Brain pericyte (primary cell): ENCODE results near the gene TPBGL.

Source experiments
- DNase-seq: peaks from one replicate; pipeline ENCODE4 v3.0.0-alpha.2; 2012; ENCODE audit warnings: low read depth, low spot score

The TPBGL gene

GRCh38 chr11:75240311-75241035 lies at the start of gene TPBGL:
Gene TPBGL, plus strand, starts transcription at chr11:75240774. Its CDS starts 276 bp downstream, at chr11:75241050.
- DNase-seq: no peak

GRCh38 chr11:75191330-75191717 lies 49.2 kb upstream of the TPBGL start:
- no peak for DNase-seq

DNA sequence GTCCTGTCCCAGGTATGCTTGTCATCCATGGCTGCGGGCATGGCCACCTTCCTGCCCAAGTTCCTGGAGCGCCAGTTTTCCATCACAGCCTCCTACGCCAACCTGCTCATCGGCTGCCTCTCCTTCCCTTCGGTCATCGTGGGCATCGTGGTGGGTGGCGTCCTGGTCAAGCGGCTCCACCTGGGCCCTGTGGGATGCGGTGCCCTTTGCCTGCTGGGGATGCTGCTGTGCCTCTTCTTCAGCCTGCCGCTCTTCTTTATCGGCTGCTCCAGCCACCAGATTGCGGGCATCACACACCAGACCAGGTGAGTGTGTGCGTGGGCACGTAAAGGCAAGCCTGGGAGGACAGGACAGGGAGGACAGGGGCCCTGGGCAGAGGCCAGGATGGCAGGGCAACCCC lies 47.3 kb upstream of the TPBGL start:
- no peak for DNase-seq

DNA sequence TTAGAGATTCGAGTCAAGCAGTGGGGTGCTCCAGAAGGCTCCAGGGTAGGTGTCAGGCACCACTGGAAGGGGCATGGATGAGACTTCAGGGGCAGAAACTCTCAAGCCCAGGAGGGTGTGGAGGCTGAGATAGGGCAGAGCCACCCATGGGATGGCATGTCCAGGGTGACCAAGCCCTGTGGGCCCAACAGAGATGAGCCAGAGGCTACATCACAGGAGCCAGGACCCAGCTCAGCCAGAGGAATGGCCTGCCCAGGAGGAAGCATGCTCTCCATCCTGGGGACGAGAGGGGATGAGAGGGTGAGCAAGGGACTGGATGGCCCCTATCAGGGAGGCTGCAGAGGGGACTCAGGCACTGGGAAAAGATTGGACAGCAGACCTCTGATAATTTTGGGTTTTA lies 46.9 kb upstream of the TPBGL start:
- no peak for DNase-seq

DNA sequence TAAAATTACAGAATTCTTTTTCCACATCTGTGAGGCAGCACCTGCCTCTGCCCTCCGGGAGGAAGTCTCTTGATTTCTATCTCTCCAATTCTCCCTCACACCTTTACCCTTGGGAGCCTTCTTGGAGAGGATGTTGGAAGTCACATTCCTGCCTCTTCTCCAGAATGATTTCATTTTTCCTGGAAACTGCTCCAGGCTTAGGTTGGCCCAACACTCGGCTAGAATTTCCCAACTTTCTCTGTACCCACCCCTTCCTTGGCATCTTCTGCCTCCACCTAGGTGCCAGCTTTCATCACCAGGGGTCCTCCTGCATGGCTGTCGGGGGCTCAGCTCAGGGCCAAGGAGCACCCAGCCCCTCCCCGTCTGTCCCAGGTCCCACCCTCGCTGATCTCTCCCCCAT lies 46.4 kb upstream of the TPBGL start:
- DNase-seq: no peak

GRCh38 chr11:75195167-75195962 lies 45.2 kb upstream of the TPBGL start:
- DNase-seq: no peak

DNA sequence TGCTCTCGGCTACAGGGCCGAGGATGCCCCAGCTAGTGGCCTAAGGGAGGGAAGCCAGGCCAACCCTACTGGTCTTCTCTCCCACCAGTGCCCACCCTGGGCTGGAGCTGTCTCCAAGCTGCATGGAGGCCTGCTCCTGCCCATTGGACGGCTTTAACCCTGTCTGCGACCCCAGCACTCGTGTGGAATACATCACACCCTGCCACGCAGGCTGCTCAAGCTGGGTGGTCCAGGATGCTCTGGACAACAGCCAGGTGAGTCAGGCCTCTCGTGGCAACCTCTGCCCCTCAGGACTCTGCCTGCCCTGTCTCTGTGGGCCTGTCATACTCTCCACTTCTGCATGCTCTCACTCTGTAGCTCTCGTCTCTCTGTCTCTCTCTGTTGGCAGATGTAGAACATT lies 44.1 kb upstream of the TPBGL start:
- DNase-seq: no peak

- no peak for DNase-seq
Measured at GRCh38 chr11:75197512-75198277, 42.9 kb upstream of the TPBGL start.

DNA sequence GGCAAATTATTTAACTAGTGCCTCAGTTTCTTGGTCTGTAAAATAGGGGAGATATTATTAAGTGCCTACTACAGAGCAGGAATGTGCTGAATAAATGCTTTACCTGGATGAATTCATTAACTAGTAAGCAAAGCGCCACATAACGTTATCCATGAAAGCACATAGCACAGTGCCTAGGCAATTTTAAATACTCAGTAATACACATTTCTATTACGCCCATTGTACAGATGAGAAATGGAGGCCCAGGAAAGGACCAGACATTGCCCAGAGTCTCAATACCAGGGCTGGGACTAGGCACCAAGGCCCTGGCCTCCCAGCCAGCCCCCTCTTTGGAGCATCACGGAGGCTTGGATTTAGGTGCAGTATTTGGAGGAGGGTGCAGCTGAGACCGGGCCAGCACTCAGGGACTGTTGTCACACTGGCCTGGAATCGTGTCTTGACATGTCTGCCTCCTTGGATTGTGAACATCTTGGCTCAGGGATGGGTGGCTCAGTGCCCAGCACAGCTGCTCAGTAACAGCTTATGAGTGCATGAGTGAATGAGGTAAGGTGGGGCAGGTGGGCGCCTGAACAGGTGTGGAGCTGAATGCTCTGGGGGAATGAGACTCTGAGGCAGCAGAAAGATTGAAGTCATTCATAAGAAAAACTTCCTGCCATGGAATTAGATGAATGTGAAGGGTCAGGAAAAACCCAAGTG lies 42.1 kb upstream of the TPBGL start:
- peak; percentile 7 for DNase-seq

DNA sequence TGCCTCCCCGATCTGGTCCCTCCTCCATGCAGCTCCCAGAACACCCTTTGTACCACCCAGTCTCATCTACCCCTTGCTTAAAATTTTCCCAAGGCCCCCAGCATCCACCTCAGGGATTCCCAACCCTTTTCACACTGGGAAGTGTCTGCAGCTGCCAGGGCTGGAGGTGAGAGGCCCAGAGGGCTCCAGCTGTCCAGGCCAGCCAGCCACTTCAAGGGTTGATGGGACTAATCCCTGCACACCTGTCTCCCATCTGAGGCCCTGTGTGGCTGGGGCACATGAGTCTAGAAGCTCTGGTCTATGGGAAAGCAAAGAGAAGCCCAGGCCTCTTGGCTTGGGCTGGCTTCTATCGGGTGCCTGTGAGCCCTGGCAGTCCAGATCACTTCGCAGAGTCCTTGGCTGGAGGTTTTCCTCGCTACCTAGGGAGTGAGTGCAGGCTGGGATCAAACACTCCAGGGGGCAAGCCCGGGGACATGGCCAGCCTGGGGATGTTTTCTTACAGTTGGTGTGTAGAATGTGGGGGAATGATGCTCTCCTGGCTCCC lies 41.1 kb upstream of the TPBGL start:
- no peak for DNase-seq

DNA sequence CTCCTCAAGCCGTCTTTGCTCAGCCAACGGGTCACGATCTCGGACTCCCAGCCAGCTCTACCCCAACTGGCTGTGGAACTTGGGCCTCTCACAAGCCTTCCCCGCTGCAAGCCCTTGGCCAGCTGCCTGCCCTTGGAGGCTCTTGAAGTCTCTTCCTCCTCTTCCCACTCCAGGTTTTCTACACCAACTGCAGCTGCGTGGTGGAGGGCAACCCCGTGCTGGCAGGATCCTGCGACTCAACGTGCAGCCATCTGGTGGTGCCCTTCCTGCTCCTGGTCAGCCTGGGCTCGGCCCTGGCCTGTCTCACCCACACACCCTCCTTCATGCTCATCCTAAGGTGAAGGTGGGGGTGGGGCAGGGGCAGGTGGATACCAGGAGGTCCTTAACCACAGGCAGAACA lies 40.5 kb upstream of the TPBGL start:
- DNase-seq: no peak

DNA sequence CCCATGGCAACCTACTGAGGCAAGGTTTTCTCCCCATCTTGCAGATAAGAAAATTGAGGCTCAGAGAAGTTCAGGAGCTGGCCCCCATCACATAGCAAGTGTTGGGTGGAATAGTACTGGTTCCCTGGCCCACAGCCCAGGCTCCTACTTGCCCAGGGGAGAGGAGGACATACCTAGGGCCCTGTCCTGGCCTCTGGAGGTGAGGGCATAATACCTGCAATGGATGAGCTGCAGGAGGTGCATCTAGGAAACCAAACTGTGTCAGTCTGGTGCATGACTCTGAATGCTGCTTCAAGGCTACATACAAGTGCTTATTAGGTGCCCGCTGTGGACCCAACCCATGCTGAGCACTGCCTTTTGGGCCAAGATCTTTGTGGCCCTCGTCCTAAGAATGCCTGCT lies 40.0 kb upstream of the TPBGL start:
- DNase-seq: no peak

- no peak for DNase-seq
Measured at GRCh38 chr11:75201771-75202170, 38.8 kb upstream of the TPBGL start.

GRCh38 chr11:75202195-75202594 lies 38.4 kb upstream of the TPBGL start:
- no peak for DNase-seq

DNA sequence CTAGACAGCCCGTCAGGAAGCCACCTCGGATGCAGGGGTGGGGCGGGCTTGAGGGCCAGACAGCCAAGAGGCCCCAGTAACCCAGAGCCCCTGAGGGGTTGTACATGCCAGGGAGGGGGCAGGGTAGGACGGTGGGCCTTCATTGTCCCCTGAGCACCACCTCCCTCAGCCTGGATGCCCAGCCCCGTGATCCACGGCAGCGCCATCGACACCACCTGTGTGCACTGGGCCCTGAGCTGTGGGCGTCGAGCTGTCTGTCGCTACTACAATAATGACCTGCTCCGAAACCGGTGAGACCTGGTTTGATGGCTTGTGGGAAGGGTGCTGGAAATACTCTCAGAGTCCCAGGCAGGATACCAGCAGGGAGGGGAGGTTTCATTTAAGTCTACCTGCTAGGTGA lies 37.4 kb upstream of the TPBGL start:
- DNase-seq: no peak

- DNase-seq: no peak
Measured at GRCh38 chr11:75203641-75204011, 36.9 kb upstream of the TPBGL start.

- DNase-seq: no peak
Measured at GRCh38 chr11:75204012-75204674, 36.4 kb upstream of the TPBGL start.

DNA sequence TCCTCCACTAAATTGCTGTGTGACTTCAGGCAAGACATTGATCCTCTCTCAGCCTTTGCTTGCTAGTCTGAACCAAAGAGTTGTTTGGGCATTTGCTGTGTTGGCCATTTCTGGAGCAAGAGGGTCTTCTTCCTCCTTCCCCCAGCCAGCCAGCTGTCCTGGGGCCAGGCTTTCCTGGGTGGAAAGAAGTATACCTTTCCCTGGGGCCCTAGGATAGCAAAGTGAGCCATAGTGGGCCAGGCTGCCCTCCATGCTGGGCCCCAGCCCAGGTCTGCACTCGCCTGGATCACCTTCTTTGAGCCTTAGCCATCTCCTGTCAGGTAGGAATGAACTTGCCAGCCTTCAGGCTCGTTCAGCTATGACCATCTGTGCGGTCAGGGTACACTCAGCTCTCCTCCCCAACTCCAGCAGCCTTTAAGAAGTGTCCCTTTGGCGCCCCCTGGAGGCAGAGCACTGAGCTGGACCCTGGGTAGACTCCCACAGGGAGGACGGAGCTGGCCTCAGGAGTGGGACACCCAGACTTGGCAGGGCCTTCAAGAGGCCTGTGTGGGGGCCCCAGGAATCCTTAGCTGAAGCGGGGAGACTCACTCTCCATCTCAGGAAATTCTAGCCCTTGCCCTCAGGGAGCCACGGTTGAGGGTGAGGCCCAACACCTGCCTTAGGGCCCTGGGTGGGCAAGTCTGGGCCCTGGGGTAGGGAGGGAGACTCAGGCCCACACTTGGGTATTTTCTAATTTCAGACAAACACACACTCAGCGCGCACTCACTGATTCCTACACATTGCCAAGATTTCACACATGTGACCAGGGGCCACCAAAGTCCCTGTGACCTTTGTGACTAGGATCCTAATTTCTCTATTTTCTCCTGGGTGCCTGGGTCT lies 35.6 kb upstream of the TPBGL start:
- peak; percentile 21 for DNase-seq

GRCh38 chr11:75205564-75206020 lies 35.0 kb upstream of the TPBGL start:
- DNase-seq: no peak

DNA sequence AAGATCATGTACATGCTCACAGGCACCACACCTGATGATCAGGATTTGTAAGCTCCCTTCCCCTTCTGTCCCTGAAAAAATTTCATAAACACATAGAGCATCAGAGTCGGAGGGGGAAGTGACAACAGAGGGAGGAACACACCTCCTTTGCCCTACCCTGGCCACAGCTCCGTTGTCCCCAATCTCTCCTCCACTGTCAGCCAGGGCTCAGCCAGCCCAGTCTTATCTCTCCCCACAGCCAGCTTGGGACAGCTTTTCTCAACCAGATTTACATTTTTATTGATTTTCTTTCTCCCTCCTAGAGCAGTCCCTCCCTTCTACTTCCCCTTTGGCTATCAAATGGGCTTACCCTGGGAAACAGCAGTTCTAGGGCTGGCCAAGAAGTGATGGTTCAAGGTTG lies 32.1 kb upstream of the TPBGL start:
- no peak for DNase-seq
